PC-3 (cell line): ENCODE measurements around the gene HIC1. TPM values are rescaled to one million over a fixed set of nuclear protein-coding genes. Genes with fewer than 3 reads are reported as not detected.

Source experiments
- ATAC-seq: fragments of 200-7000 bp; cut with Tn5 transposase; 2 replicates; pipeline ENCODE4 v1.9.1; 2020; ENCODE audit warnings: mild to moderate bottlenecking, moderate library complexity
- BruUV-seq: library from RNA; stranded (reverse); fragments of 400-500 nt; replicated peaks from 2 replicates; lab custom pipeline; 2021; lab: Mats Ljungman, UMichigan
- CTCF ChIA-PET: fragments of 300-600 bp; sonication (Branson Sonifier 250); formaldehyde crosslinking; loops from one replicate; lab custom pipeline; 2022; ENCODE audit warnings: antibody characterized with exemption; lab: Charles Lee
- POLR2A ChIA-PET: fragments of 300-600 bp; sonication (Branson Sonifier 250); formaldehyde crosslinking; loops from one replicate; lab custom pipeline; 2022; ENCODE audit warnings: antibody characterized with exemption; ENCODE audit not compliant: unreplicated experiment; lab: Charles Lee
- DNase-seq: peaks from one replicate; pipeline ENCODE4 v3.0.0-alpha.2; 2015
- H2AFZ ChIP-seq: fragments of 300-600 bp; sonication (generic); 2 replicates; pipeline ENCODE4 v1.6.0; 2016; ENCODE audit warnings: antibody characterized with exemption, low read length
- H3F3A ChIP-seq: fragments of 300-600 bp; sonication (generic); one replicate; pipeline ENCODE4 v1.6.0; 2017; ENCODE audit warnings: antibody characterized with exemption, low read length, control low read depth, mild to moderate bottlenecking; ENCODE audit not compliant: unreplicated experiment
- H3K27ac ChIP-seq: fragments of 300-600 bp; sonication (generic); 2 replicates; pipeline ENCODE4 v1.5.1; 2016; ENCODE audit warnings: mild to moderate bottlenecking, low read length
- H3K27me3 ChIP-seq: fragments of 300-600 bp; sonication (generic); 2 replicates; pipeline ENCODE4 v1.6.1; 2016; ENCODE audit warnings: low read length, mixed read lengths
- H3K36me3 ChIP-seq: fragments of 300-600 bp; sonication (generic); 2 replicates; pipeline ENCODE4 v1.6.1; 2016; ENCODE audit warnings: low read depth, mixed run types, low read length, mixed read lengths
- H3K4me1 ChIP-seq: fragments of 300-600 bp; sonication (generic); 2 replicates; pipeline ENCODE4 v1.5.1; 2016; ENCODE audit warnings: low read length; ENCODE audit not compliant: insufficient read depth
- H3K4me2 ChIP-seq: fragments of 300-600 bp; sonication (generic); 2 replicates; pipeline ENCODE4 v1.6.0; 2016; ENCODE audit warnings: low read length
- H3K4me3 ChIP-seq: fragments of 300-600 bp; sonication (generic); 2 replicates; pipeline ENCODE4 v1.5.1; 2016; ENCODE audit warnings: mild to moderate bottlenecking, low read length, mixed read lengths
- H3K79me2 ChIP-seq: fragments of 300-600 bp; sonication (generic); 2 replicates; pipeline ENCODE4 v1.6.1; 2017; ENCODE audit warnings: low read length, mixed read lengths
- H3K9ac ChIP-seq: fragments of 300-600 bp; sonication (generic); 2 replicates; pipeline ENCODE4 v1.6.0; 2016; ENCODE audit warnings: mild to moderate bottlenecking, low read length
- H3K9me2 ChIP-seq: fragments of 300-600 bp; sonication (generic); replicated peaks from 2 replicates; pipeline ENCODE4 v1.6.1; 2016; ENCODE audit warnings: mixed run types, low read length, mixed read lengths
- H3K9me3 ChIP-seq: fragments of 300-600 bp; sonication (generic); 2 replicates; pipeline ENCODE4 v1.6.1; 2016; ENCODE audit warnings: low read length, mixed read lengths
- H4K20me1 ChIP-seq: fragments of 300-600 bp; sonication (generic); 2 replicates; pipeline ENCODE4 v1.6.1; 2016; ENCODE audit warnings: low read length, mixed read lengths
- EZH2 ChIP-seq: fragments of 300-600 bp; sonication (generic); IDR thresholded peaks from one replicate; pipeline ENCODE4 v1.6.1; 2017; ENCODE audit warnings: antibody characterized with exemption, mild to moderate bottlenecking, low read length; ENCODE audit not compliant: unreplicated experiment
- EZH2phosphoT487 ChIP-seq: fragments of 300-600 bp; sonication (generic); IDR thresholded peaks from 2 replicates; pipeline ENCODE4 v1.6.1; 2018; ENCODE audit warnings: mild to moderate bottlenecking, antibody characterized with exemption, low read length, borderline replicate concordance
- intact Hi-C: fragments of 100-400 bp; cut with micrococcal nuclease; formaldehyde crosslinking; loops from 2 replicates; pipeline ENCODE4 v1.9.0; 2023
- total RNA-seq: library from RNA; depleted of rRNA; stranded (reverse); fragments of >200 nt; gene quantifications from 2 replicates; pipeline ENCODE4 v1.2.3, GENCODE V29; 2014
- TF ChIP-seq, protein P1 (sequence below): fragments of 300-600 bp; sonication (generic); conservative IDR thresholded peaks from 2 replicates; pipeline ENCODE4 v1.5.1; 2017; ENCODE audit warnings: antibody characterized with exemption, low read depth, mild to moderate bottlenecking, low read length

HIC1 gene
- total RNA-seq, 1 experiment from 2014 or later = 4.4 TPM

DNA sequence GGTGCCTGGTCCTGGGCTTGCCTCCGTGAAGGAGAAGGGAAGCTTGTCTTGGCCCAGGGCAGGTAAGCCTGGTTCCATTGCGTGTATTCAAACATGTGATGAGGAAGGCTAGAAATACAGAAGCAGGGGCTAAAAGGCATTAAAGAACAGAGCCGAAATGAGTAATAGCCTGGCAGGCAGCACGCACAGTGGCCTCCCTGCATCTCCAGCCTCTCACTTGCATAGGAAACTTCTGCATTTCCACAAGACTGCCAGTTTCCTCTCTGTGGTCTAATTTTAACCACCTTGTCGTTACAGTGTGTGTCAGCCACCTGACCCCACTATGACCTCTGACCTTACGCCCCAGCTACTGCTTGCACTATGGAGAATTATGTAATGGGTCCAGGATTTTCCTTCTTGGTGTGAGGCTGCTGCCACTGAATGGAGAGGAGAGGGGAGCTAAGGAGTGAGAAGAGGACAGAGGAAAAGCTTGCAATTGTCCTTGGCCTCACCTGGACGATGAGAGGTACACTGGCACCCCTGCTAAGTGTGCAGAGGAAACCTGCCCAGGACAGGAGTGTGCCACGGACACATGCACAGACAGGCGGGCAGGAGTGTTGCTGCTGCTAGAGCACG lies 32.8 kb downstream of the HIC1 start:
- Histone ChIP-seq H3K27me3 (no peaks in the 10 kb centered on the region), H3K79me2 (no peaks in the 10 kb centered on the region), H3K9ac (no peak overlapping the region), H3K4me2 (no peak overlapping the region), H3K4me3 (no peak overlapping the region), H4K20me1 (no peaks in the 10 kb centered on the region), H3K27ac (no peak overlapping the region), H2AFZ (no peak overlapping the region), H3K9me3 (no peaks in the 10 kb centered on the region), H3F3A (no peaks in the 10 kb centered on the region), H3K36me3 (no peaks in the 10 kb centered on the region), H3K9me2 (no peaks in the 10 kb centered on the region), H3K4me1 (peaks cover 34% of the 10 kb centered on the region)
- POLR2A ChIA-PET = no interaction called here
- intact Hi-C loops = loop anchor here (10.0 kb wide), 1 partner anchor 87 kb away; no protein-coding TSS in a partner anchor
- TF ChIP-seq EZH2phosphoT487 (no peak), EZH2 (no peak)
- DNase-seq (no peak), ATAC-seq (no peak)
- CTCF ChIA-PET = no interaction called here
- BruUV-seq = no TSS peak

DNA sequence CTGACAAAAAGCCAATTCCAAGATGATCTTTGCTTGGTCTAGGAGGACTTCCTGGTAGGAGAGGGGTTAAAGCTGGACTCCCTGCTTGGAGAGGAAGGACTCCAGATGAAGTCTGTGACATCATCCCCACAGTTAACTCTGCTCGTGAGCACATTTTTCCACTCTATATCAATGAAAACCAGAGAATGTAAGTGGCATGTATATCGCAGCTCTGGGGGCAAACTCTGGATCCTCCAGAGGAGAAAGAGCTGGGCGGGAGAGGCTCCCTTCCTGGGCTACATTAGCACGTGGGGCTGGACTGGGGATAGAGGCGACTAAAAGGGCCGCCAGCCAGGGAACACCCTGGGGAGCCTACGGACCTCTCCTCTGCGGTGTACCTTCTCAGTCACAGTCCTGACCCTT lies 34.1 kb downstream of the HIC1 start:
- CTCF ChIA-PET = no interaction called here
- H3K79me2 ChIP-seq = no peaks in the 10 kb centered on the region
- no peak overlapping the region for H3K4me3 ChIP-seq
- BruUV-seq = no TSS peak
- ATAC-seq = no peak
- H2AFZ ChIP-seq = no peak overlapping the region
- POLR2A ChIA-PET = no interaction called here
- peaks cover 26% of the 10 kb centered on the region for H3K4me1 ChIP-seq
- no peaks in the 10 kb centered on the region for H3K27me3 ChIP-seq
- H3F3A ChIP-seq = no peaks in the 10 kb centered on the region
- no peak for DNase-seq
- H3K9ac ChIP-seq = no peak overlapping the region
- TF ChIP-seq EZH2 (no peak), EZH2phosphoT487 (no peak)
- TF ChIP-seq, protein P1, sequence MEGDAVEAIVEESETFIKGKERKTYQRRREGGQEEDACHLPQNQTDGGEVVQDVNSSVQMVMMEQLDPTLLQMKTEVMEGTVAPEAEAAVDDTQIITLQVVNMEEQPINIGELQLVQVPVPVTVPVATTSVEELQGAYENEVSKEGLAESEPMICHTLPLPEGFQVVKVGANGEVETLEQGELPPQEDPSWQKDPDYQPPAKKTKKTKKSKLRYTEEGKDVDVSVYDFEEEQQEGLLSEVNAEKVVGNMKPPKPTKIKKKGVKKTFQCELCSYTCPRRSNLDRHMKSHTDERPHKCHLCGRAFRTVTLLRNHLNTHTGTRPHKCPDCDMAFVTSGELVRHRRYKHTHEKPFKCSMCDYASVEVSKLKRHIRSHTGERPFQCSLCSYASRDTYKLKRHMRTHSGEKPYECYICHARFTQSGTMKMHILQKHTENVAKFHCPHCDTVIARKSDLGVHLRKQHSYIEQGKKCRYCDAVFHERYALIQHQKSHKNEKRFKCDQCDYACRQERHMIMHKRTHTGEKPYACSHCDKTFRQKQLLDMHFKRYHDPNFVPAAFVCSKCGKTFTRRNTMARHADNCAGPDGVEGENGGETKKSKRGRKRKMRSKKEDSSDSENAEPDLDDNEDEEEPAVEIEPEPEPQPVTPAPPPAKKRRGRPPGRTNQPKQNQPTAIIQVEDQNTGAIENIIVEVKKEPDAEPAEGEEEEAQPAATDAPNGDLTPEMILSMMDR = no peak
- no peaks in the 10 kb centered on the region for H3K36me3 ChIP-seq
- no peaks in the 10 kb centered on the region for H3K9me2 ChIP-seq
- H3K9me3 ChIP-seq = no peaks in the 10 kb centered on the region
- intact Hi-C loops = loop anchor here (10.0 kb wide), 1 partner anchor 86 kb away; no protein-coding TSS in a partner anchor
- H3K27ac ChIP-seq = no peak overlapping the region
- no peaks in the 10 kb centered on the region for H4K20me1 ChIP-seq
- H3K4me2 ChIP-seq = no peak overlapping the region

DNA sequence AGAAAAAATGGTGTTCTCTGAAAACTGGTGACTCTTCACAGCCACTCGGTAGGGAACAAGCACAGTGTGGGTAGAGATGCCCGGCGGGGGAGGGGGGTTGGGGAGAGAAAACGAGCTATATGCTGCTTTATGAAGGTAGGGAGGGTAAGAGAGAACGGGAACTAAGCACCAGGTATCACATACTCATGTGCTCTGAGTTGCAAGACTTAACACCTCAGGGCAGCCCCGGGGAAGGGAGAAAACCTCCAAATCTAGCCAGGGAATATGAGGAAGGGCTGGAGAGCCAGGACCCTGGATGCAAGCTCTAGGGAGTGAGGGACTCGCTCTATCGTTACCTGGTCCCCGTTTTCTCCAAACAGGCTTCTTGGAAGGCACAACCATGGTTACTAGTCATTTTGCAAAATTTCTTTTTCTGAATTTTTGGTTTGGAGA lies 35.3 kb downstream of the HIC1 start:
- H3K4me2 ChIP-seq = no peak overlapping the region
- H3K4me1 ChIP-seq = peaks cover 14% of the 10 kb centered on the region
- CTCF ChIA-PET = no interaction called here
- intact Hi-C loops = no loop called here
- no peak overlapping the region for H3K9ac ChIP-seq
- no peaks in the 10 kb centered on the region for H3K9me3 ChIP-seq
- no peak overlapping the region for H3K27ac ChIP-seq
- TF ChIP-seq EZH2phosphoT487 = no peak
- TF ChIP-seq EZH2 = no peak
- no peaks in the 10 kb centered on the region for H3K9me2 ChIP-seq
- POLR2A ChIA-PET = no interaction called here
- ATAC-seq = no peak
- H3K4me3 ChIP-seq = no peak overlapping the region
- no peaks in the 10 kb centered on the region for H3K79me2 ChIP-seq
- BruUV-seq = no TSS peak
- no peak overlapping the region for H2AFZ ChIP-seq
- no peak for DNase-seq
- no peaks in the 10 kb centered on the region for H3K36me3 ChIP-seq
- no peaks in the 10 kb centered on the region for H4K20me1 ChIP-seq
- no peaks in the 10 kb centered on the region for H3K27me3 ChIP-seq
- no peaks in the 10 kb centered on the region for H3F3A ChIP-seq
